Kidney (tissue), 14 donors: ENCODE data around the gene GJD2. TPM values are rescaled to one million over a fixed set of nuclear protein-coding genes. Genes with fewer than 3 reads are reported as not detected.

Experiments
- DNase-seq, 5 donors: peaks; one replicate each; pipeline ENCODE4 v3.0.0-alpha.2; 2013 to 2020
- FAIRE-seq: peaks from 2 replicates; lab custom pipeline; 2012; peaks lifted over from hg19 to GRCh38; lab: Jason Lieb, UNC
- H3K27ac ChIP-seq, 2 donors: one replicate each; pipeline ENCODE4 v1.7.0; 2013; ENCODE audit warnings: low read depth in 2 of 2, low read length in 2 of 2, inconsistent platforms in 1 of 2
- H3K27me3 ChIP-seq: one replicate; pipeline ENCODE4 v1.7.1; 2013; ENCODE audit warnings: low read length, inconsistent platforms; ENCODE audit not compliant: control insufficient read depth, insufficient read depth
- H3K36me3 ChIP-seq, 3 donors: one replicate each; pipeline versions ENCODE4 v1.7.0 to v1.7.1; 2013; ENCODE audit warnings: low read length in 3 of 3, control low read depth in 1 of 3, inconsistent platforms in 1 of 3; ENCODE audit not compliant: insufficient read depth in 3 of 3, control insufficient read depth in 2 of 3
- H3K4me1 ChIP-seq, 3 donors: one replicate each; pipeline versions ENCODE4 v1.7.0 to v1.7.1; 2013; ENCODE audit warnings: low read length in 3 of 3, inconsistent platforms in 1 of 3, low read depth in 1 of 3; ENCODE audit not compliant: control insufficient read depth in 2 of 3, insufficient read depth in 2 of 3
- H3K4me3 ChIP-seq, 3 donors: one replicate each; pipeline versions ENCODE4 v1.7.0 to v1.8.1; 2013; ENCODE audit warnings: low read length in 3 of 3, control low read depth in 1 of 3, inconsistent platforms in 1 of 3
- H3K9ac ChIP-seq, 3 donors: one replicate each; pipeline versions ENCODE4 v1.7.0 to v1.7.1; 2013; ENCODE audit warnings: low read length in 3 of 3, control low read depth in 1 of 3, inconsistent platforms in 1 of 3
- H3K9me3 ChIP-seq, 3 donors: one replicate each; pipeline versions ENCODE4 v1.7.0 to v1.7.1; 2013; ENCODE audit warnings: low read length in 3 of 3, control low read depth in 1 of 3, inconsistent platforms in 1 of 3; ENCODE audit not compliant: control insufficient read depth in 2 of 3, insufficient read depth in 1 of 3
- CTCF ChIP-seq: IDR thresholded peaks from 3 replicates; pipeline ENCODE4 v1.5.1; 2012; ENCODE audit warnings: mild to moderate bottlenecking, moderate library complexity, borderline replicate concordance; ENCODE audit not compliant: insufficient read depth; ENCODE audit errors: extremely low read depth
- intact Hi-C: fragments of 100-400 bp; cut with DNase I; formaldehyde crosslinking; loops from one replicate; pipeline ENCODE4 v1.11.1; 2022
- polyA plus RNA-seq: library from polyadenylated mRNA; stranded (reverse); fragments of 350-450 nt; fragmentation: Illumina TruSeq; extraction: RNeasy Lipid Tissue Mini Kit (QIAGEN cat#74804); gene quantifications from one replicate; pipeline ENCODE4 v1.2.3, GENCODE V29; 2014; ENCODE audit warnings: low read depth, low replicate concordance; ENCODE audit not compliant: insufficient read depth
- total RNA-seq: library from RNA; stranded (reverse); fragmentation: NEBNext Ultra II Directional; extraction: Animal tissue kit (Norgen Biotek cat#: 25700); gene quantifications from one replicate; pipeline ENCODE4 v1.2.1, GENCODE V29; 2021
- donor health status: control.
- donor health status: control.
- donor health status: control.
- donor health status: control.
- donor health status: control.
- donor health status: DM: yes; HTN: yes; CAD: no.
- donor health status: Normal renal cell carcinoma (clear cell type).

Gene GJD2
- total and polyA plus RNA-seq, 2 donors from 2014 or later, result 0.26 TPM; not detected in 1

- no peak overlapping the region for H3K4me3 ChIP-seq
- FAIRE-seq, result no peak
- DNase-seq, result no peak
- H3K9ac ChIP-seq, result no peak overlapping the region
- TF ChIP-seq CTCF, result no peak
- H3K4me1 ChIP-seq, result no peaks in the 10 kb centered on the region
- intact Hi-C loops, result no loop called here
- no peaks in the 10 kb centered on the region for H3K9me3 ChIP-seq
- no peak overlapping the region for H3K27ac ChIP-seq
- no peaks in the 10 kb centered on the region for H3K27me3 ChIP-seq
- H3K36me3 ChIP-seq, result no peaks in the 10 kb centered on the region
Observed at GRCh38 chr15:34772312-34772711, 17.5 kb upstream of the GJD2 start.

GRCh38 chr15:34769711-34770110, 14.9 kb upstream of the GJD2 start:
- H3K4me1 ChIP-seq, result no peaks in the 10 kb centered on the region
- no peak for TF ChIP-seq CTCF
- DNase-seq, result no peak
- intact Hi-C loops, result no loop called here
- H3K4me3 ChIP-seq, result no peak overlapping the region
- no peak overlapping the region for H3K9ac ChIP-seq
- no peak for FAIRE-seq
- no peaks in the 10 kb centered on the region for H3K9me3 ChIP-seq
- no peak overlapping the region for H3K27ac ChIP-seq
- no peaks in the 10 kb centered on the region for H3K36me3 ChIP-seq
- no peaks in the 10 kb centered on the region for H3K27me3 ChIP-seq

- TF ChIP-seq CTCF, result no peak
- intact Hi-C loops, result no loop called here
- no peaks in the 10 kb centered on the region for H3K36me3 ChIP-seq
- DNase-seq (no peak), FAIRE-seq (no peak)
- H3K4me1 ChIP-seq, result no peaks in the 10 kb centered on the region
- no peak overlapping the region for H3K27ac ChIP-seq
- H3K27me3 ChIP-seq, result no peaks in the 10 kb centered on the region
- H3K4me3 ChIP-seq, result no peak overlapping the region
- no peaks in the 10 kb centered on the region for H3K9me3 ChIP-seq
- no peak overlapping the region for H3K9ac ChIP-seq
Observed at GRCh38 chr15:34768530-34768929, 13.7 kb upstream of the GJD2 start.

GRCh38 chr15:34765741-34766140, 10.9 kb upstream of the GJD2 start:
- no peak overlapping the region for H3K9ac ChIP-seq
- TF ChIP-seq CTCF, result no peak
- no peaks in the 10 kb centered on the region for H3K27me3 ChIP-seq
- FAIRE-seq (no peak), DNase-seq (no peak)
- no peaks in the 10 kb centered on the region for H3K9me3 ChIP-seq
- H3K36me3 ChIP-seq, result no peaks in the 10 kb centered on the region
- no peaks in the 10 kb centered on the region for H3K4me1 ChIP-seq
- H3K4me3 ChIP-seq, result no peak overlapping the region
- intact Hi-C loops, result no loop called here
- no peak overlapping the region for H3K27ac ChIP-seq
